ENCODE measurements around the gene RABGAP1. TPM values are rescaled to one million over a fixed set of nuclear protein-coding genes. Genes with fewer than 3 reads are reported as not detected.

Gene RABGAP1
- total RNA-seq: 36.6 and 37.7 TPM in 2 replicates

GRCh38 chr9:122940749-122941581, at the start of gene RABGAP1:
TSS of gene RABGAP1 (plus strand) at chr9:122941020. CDS start at chr9:122957060, 16,040 bp downstream.

GRCh38 chr9:122904823-122905710, 35.8 kb upstream of the RABGAP1 start, which contains the start of gene RC3H2:
TSS of gene RC3H2 (minus strand) at chr9:122905359. CDS start at chr9:122897509, 7,850 bp downstream.

GRCh38 chr9:122912964-122913673, 27.7 kb upstream of the RABGAP1 start, which contains the start of gene ZBTB6:
TSS of gene ZBTB6 (minus strand) at chr9:122913323. CDS start at chr9:122912072, 1,251 bp downstream.

GRCh38 chr9:122931226-122932121, 9.3 kb upstream of the RABGAP1 start, which contains the start of gene ZBTB26:
TSS of gene ZBTB26 (minus strand) at chr9:122931512. CDS start at chr9:122919934, 11,578 bp downstream.

DNA sequence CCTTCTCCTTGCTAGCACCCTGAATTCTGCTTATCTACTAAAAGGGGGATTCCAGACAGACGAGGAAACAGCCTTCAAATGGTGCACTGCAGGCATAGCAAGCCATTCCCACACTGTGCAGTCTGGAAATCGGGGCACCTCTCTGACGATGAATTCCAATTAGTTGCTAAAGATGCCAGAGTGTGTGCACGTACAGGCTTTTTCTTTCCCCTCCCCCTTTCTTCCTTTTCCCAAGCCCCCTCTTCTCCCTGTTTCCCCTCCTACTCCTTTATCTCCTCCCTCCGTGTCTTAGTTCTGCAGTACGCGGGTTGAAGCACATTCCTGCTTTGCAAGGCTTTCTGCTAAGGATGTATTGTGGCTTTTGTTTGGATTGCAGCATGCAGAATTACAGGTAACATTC, 92.5 kb downstream of the RABGAP1 start, which contains the start of gene GPR21:
Gene GPR21, plus strand, starts transcription at position 316 of the 400 bp plus-strand sequence. CDS start 900 bp downstream, outside the sequence.

Other genes starting within 250 kb of the RABGAP1 start
- not detected in 2 replicates for gene OR1L4, start 217.0 kb upstream of the RABGAP1 start, total RNA-seq
- gene OR1L6, start 198.7 kb upstream of the RABGAP1 start, total RNA-seq: not detected in 2 replicates
- gene OR5C1, start 152.1 kb upstream of the RABGAP1 start, total RNA-seq: not detected in 2 replicates
- gene OR1K1, start 140.9 kb upstream of the RABGAP1 start, total RNA-seq: not detected in 2 replicates
- gene PDCL, start 112.4 kb upstream of the RABGAP1 start, total RNA-seq: 37.7 and 55.8 TPM in 2 replicates
- 21.9 and 25.7 TPM in 2 replicates for gene RC3H2, start 35.7 kb upstream of the RABGAP1 start, total RNA-seq
- gene ZBTB6, start 27.7 kb upstream of the RABGAP1 start, total RNA-seq: 8.2 and 12.6 TPM in 2 replicates
- gene ZBTB26, start 9.5 kb upstream of the RABGAP1 start, total RNA-seq: 2.1 and 2.5 TPM in 2 replicates
- gene GPR21, start 92.6 kb downstream of the RABGAP1 start, total RNA-seq: 0.69 and 1.1 TPM in 2 replicates